Endothelial cell (in vitro differentiated cells): Measurements from ENCODE around the gene DLGAP5. TPM values are rescaled to one million over a fixed set of nuclear protein-coding genes. Genes with fewer than 3 reads are reported as not detected.

ENCODE experiments used
- DNase-seq: peaks from one replicate; pipeline ENCODE4 v3.0.0; 2021; ENCODE audit warnings: low spot score
- H3K27ac Mint-ChIP-seq: one replicate; pipeline ENCODE4 v1.8.0; 2021; ENCODE audit warnings: mixed read lengths, inconsistent platforms; ENCODE audit not compliant: unreplicated experiment
- H3K27me3 Mint-ChIP-seq: one replicate; pipeline ENCODE4 v1.8.0; 2021; ENCODE audit warnings: mild to moderate bottlenecking, moderate library complexity, mixed read lengths, inconsistent platforms; ENCODE audit not compliant: unreplicated experiment
- H3K36me3 Mint-ChIP-seq: one replicate; pipeline ENCODE4 v1.8.0; 2021; ENCODE audit warnings: mild to moderate bottlenecking, low read depth, mixed read lengths, inconsistent platforms; ENCODE audit not compliant: unreplicated experiment
- H3K4me1 Mint-ChIP-seq: one replicate; pipeline ENCODE4 v1.8.0; 2021; ENCODE audit warnings: mild to moderate bottlenecking, mixed read lengths, inconsistent platforms; ENCODE audit not compliant: unreplicated experiment
- H3K4me3 Mint-ChIP-seq: one replicate; pipeline ENCODE4 v1.8.0; 2021; ENCODE audit warnings: mild to moderate bottlenecking, mixed read lengths, inconsistent platforms; ENCODE audit not compliant: unreplicated experiment
- H3K9me3 Mint-ChIP-seq: one replicate; pipeline ENCODE4 v1.8.0; 2021; ENCODE audit warnings: mixed read lengths, inconsistent platforms; ENCODE audit not compliant: unreplicated experiment
- CTCF ChIP-seq: fragments of 200-600 bp; sonication (generic); IDR thresholded peaks from one replicate; pipeline ENCODE4 v1.5.0; 2021; ENCODE audit warnings: antibody characterized with exemption; ENCODE audit not compliant: unreplicated experiment
- total RNA-seq: library from RNA; stranded (reverse); fragmentation: NEBNext Ultra II Directional; extraction: Animal tissue kit (Norgen Biotek cat#: 25700); gene quantifications from one replicate; pipeline ENCODE4 v1.2.1, GENCODE V29; 2021; ENCODE audit not compliant: unreplicated experiment

The DLGAP5 gene
- total RNA-seq, 1 donor from 2014 or later, result 12.8 TPM

DNA sequence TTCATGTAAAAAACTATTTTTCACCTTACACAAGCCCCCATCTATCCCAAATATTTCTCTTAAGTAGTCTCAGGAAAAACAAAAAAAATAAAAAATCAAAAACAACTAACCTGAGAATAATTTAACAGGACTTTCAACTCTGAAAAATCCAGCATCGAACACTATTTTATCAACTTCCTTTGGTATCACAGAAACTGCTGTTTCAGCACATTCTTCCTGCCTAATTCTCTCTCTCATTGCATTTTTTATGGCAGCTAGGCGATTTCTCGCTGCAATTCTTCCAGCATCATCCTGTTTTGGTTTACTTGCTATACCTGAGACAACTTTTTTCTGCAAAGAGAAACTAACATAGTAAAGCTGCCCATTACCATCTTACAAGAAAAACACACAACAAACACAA lies 33.0 kb downstream of the DLGAP5 start:
- no peak for TF ChIP-seq CTCF
- no peaks in the 10 kb centered on the region for H3K4me1 Mint-ChIP-seq
- no peaks in the 10 kb centered on the region for H3K36me3 Mint-ChIP-seq

DNA sequence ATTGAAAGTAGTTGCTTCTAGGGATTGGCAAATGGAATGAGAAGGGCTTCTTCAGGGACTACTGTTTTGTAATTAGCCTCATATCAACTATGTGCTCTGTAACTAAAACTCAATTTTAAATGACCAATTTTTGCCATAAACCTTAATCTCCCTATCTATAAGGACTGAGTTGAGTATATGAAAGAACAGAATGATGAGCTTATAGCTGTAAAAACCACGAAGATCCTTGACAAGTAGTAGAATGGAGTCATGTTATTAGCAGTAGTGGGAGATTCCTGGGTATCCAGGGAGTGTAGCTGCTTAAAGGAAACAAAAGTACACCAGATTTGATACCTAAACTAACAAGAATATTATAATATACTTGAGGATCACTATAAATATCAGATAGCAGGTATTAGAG lies 34.3 kb downstream of the DLGAP5 start:
- Mint-ChIP-seq H3K4me3 (no peak overlapping the region), H3K27me3 (peaks cover 2% of the 10 kb centered on the region), H3K36me3 (no peaks in the 10 kb centered on the region), H3K4me1 (no peaks in the 10 kb centered on the region), H3K27ac (no peak overlapping the region), H3K9me3 (no peaks in the 10 kb centered on the region)
- no peak for TF ChIP-seq CTCF
- DNase-seq, result no peak

More for the DNA sequence above, 33.0 kb downstream of the DLGAP5 start:
- H3K4me3 Mint-ChIP-seq, result no peak overlapping the region
- no peak for DNase-seq
- H3K9me3 Mint-ChIP-seq, result no peaks in the 10 kb centered on the region
- H3K27ac Mint-ChIP-seq, result no peak overlapping the region
- H3K27me3 Mint-ChIP-seq, result peaks cover 2% of the 10 kb centered on the region

GRCh38 chr14:55153951-55154350 lies 37.4 kb downstream of the DLGAP5 start:
- Mint-ChIP-seq H3K4me3 (no peak overlapping the region), H3K27me3 (no peaks in the 10 kb centered on the region), H3K36me3 (no peaks in the 10 kb centered on the region), H3K9me3 (no peaks in the 10 kb centered on the region), H3K4me1 (no peaks in the 10 kb centered on the region), H3K27ac (no peak overlapping the region)
- DNase-seq, result no peak
- TF ChIP-seq CTCF, result no peak

DNA sequence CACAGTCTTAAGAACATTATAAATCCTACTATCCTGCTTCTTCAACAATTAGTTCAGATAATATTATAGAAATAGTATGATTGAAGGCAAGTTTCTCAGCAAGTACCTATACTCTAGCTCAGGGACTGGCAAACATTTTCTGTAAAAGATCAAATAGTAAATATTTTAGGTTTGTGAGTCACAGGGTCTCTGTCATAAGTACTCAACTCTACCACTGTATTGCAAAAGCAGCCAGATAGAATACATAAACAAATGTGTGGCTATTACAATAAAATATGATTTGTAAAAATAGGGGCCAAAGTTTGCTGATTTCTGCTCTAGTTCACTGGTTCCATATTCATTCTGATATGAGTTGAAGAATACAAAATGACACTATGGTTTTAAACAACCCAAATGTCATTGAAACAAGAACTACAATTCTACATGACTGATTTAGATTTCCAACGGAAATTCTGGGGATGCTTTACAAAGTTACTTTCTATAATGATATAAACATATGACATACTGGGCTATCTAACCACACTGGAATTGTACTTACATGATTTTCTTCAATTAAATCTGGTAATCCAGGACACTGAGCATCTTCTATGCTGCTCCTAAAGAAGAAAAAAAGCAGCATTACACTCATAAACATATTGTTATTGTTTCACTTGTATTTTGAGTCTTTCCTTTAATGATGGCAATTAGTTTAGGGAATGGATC lies 39.2 kb downstream of the DLGAP5 start:
- Mint-ChIP-seq H3K27ac (no peak overlapping the region), H3K9me3 (no peaks in the 10 kb centered on the region), H3K4me3 (no peak overlapping the region), H3K27me3 (no peaks in the 10 kb centered on the region), H3K4me1 (no peaks in the 10 kb centered on the region), H3K36me3 (no peaks in the 10 kb centered on the region)
- no peak for DNase-seq
- TF ChIP-seq CTCF, result no peak

DNA sequence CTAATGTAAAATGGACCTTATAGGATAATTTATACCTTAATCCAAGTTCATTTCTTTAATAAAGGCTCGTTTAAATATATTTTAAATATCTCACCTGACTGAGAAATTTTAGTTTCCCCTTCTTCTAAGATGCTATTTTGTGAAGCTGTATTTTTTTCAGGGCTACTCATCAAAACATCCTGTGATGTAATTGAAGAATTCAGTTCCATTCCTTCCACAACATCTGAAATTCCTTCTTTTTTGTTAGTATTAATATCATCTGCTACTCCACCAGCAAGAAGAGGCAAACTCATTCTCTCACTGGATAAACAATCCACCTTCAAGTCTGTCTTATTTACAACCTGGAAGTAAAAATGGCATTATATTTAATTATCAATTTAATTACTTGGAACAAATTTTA lies 39.8 kb downstream of the DLGAP5 start:
- no peak overlapping the region for H3K4me3 Mint-ChIP-seq
- H3K9me3 Mint-ChIP-seq, result no peaks in the 10 kb centered on the region
- H3K4me1 Mint-ChIP-seq, result no peaks in the 10 kb centered on the region
- H3K36me3 Mint-ChIP-seq, result no peaks in the 10 kb centered on the region
- DNase-seq, result no peak
- H3K27ac Mint-ChIP-seq, result no peak overlapping the region
- H3K27me3 Mint-ChIP-seq, result no peaks in the 10 kb centered on the region
- TF ChIP-seq CTCF, result no peak
